A549 treated with RU486 at 1 μM for 4 hours (cell line): ENCODE results near the gene KPNA6. TPM values are rescaled to one million over a fixed set of nuclear protein-coding genes. Genes with fewer than 3 reads are reported as not detected.

Experiments used
- total RNA-seq: library from RNA; stranded (reverse); fragments of 200-300 nt; extraction: Qiagen RNA extraction; gene quantifications from 5 replicates; pipeline ENCODE4 v1.2.3, GENCODE V29; 2022; ENCODE audit warnings: low read depth

The KPNA6 gene
- total RNA-seq, result 15.2 to 18.1 TPM (median 15.7 TPM) in 5 replicates

DNA sequence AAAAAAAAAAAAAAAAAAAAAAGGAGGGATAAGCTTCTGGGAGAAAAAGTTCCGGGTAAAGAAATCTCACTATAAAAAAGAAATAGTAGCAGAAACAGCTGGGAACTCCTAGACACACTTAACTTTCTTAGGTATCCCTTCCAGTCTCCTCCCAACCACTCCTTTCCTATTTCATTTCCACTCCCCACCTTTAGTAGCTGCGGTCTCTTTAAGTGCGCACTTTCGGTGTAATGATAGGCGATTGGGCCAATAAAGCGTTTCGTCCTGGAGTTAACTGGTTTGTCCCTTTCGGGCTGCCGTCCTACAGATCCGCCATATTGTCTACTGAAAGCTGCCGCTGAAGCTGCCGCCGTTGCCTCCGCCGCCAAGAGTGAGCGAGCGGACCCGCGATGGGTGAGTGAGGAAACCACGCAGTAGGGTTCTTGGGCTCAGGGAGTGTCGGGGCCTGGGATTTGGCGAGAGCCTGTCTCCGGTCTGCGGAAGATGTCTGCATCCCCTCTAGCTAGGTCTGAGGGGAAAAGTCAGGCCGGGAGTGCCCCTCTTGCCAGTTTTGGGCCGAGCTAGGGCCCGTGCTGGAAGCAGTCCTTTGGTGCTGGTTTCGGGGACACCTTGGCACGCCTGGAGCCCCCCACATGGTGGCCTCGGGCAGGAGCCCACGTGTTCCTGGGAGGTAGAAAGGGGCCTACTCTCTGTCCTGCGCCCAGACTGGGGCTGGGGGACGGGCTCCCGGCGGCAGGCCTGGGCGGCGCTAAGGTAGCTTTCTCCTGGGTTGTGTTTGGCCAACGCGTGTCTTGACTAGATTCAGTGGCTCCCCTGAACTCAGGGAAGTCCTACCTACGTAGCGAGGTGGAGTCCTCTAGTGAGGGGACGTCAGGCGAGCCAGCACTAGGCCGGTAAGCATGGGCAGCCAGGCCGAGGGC is at the start of gene KPNA6:
TSS of gene KPNA6 (plus strand) at position 315 of the 920 bp plus-strand sequence. CDS start at position 390, 75 bp downstream.

DNA sequence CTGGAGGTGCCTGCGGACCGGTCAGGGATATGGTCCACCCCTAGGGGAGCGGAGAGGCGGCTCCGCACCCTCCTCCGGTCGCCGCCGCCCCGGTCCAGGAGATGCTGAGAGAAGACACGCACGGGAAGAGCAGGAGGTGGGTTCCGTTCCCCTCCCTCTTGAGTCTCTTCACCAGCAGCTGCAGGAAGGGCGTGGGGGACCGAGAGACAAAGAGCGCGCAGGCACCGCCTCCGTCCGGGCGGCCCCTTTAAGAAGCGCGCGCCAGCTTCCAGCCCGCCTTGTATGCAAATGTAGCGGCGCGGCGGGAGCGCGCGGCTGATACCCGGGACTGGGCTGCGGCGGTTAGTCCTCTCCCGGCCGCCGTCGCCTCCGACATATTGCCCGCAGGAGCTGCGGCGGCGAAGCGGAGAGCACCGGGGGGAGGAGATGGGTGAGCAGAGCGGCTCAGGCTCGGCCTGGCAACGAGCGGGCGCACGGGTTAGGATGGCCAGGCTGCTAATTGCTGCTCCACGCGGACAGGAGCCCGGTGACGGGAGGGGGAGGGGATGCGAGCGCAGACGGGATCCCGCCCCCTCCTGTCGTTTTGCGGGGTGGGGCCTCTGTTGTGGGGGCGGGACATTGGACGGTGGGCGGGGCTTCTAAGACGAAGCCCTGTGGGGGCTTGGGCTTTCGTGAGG is 35.1 kb upstream of the KPNA6 start, which contains the start of gene TMEM39B:
TSS of gene TMEM39B (plus strand) at position 318 of the 677 bp plus-strand sequence. CDS start at position 427, 109 bp downstream.

DNA sequence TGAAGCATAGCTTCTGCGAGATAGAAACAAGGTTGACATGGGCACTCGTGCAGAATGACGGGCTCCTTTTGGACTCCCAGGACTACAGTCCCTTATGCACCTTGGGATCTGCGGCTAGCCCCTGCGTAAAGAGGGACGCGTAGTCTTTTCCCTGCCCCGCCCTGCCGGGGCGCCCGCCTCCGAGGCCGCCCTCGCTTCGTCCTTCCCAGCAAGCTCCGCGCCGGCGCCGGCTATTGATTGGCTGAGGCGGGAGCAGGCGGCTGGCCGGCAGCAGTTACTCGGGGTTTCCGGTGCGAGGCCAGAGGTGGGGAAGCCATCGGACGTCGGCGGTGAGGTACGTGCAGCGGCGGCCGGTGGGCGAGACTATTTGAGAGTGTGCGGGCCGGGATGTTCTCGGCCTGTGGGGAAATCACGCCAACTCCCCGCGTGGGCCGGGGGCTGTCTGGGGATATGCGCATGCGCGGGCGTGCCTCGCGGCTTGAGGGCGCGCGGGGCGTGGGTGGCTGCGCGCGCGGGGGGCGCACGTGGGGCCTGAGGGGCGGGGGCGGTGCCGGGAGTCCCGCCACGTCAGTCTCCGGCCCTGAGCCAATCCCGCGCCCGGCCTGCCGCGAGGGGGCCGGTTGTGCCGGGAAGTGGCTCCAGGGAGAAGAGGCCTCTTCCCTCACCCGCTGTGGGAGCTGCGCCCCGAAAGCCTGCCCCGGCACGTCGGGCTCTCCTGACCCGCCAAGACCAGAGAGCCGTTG is 71.8 kb downstream of the KPNA6 start, which contains the start of gene TXLNA:
TSS of gene TXLNA (plus strand) at position 233 of the 743 bp plus-strand sequence. CDS start 671 bp downstream, outside the sequence.

DNA sequence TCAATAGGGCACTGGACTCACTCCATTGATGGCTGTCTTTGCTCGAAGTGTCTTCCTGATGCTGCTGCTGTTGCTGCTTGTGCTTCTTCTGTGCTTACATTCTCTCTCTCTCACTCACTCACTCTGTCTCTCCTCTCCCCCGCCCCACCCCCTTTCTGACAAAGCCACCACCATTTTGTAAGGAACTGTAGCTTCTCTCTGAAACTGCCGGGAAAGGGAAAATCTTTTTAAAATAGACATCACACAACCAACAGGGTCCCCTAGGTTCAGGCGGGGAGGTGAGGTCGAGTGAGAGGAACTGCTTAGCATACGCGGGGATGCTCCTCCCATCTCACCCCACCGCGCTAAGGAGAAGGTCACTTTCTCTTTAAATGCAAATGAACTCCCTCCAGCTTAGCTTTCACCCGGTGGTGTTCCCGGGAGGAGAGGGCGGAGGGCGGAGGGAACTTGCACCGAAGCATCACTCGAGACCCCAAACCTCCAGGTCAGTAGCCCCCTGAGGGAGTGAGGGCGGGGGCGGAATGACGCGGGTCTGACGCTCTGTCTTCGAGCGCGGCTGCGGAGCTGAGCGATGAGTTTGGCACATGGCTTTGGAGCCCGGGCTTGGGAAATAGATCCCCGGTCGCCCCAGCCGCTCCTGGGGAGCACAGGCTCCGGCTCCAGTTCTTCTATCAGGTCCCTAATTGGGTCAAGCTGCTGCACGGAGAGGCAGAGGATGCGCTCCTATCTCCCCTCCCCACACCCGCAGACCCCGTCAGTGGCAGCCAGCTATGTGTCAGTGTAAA is 92.6 kb downstream of the KPNA6 start, which contains the start of gene CCDC28B:
TSS of gene CCDC28B (plus strand) at position 370 of the 785 bp plus-strand sequence. CDS start 1,341 bp downstream, outside the sequence.

DNA sequence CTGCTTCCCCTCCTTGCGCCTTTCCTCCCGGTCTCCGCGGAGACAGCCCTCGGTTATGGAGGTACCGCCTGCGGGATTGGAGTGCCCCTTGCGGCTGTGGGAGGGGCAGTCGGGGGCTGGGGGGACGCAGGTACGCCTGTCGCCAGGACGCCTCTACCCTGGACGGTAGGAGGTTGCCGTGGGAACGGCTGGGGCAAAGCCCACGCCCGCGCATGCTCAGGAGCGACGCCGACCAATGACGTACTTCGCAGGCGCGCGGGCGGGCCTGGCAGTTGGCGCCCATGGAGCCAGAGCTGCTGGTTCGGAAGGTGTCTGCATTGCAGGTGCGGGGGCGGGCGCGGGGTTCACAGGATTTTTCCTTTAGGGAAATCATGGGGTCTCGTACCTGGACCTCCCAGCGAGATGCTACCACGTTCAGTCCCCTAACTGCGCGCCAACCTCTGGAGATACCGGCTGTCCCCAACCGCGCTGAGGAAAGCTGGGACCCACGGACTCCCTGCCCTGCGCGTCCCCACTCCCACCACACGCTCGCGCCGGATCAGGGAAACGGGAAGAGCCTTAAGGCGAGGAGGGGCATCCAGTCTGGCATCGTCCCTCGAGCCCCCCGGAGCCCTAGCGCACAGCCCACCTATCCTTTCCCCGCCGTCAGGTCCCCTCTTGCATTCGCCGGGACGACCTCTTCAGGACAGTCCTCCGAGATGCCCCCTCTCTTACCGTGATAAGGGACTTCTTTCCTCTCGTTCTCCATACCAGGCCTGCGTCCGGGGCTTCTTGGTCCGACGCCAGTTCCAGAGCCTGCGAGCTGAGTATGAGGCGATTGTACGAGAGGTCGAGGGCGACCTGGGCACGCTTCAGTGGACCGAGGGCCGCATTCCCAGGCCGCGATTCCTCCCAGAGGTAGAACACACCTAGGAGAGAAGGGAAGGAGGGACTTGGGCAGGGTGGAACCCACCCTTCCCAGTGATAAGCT is 97.8 kb downstream of the KPNA6 start, which contains the start of gene IQCC:
TSS of gene IQCC (plus strand) at position 271 of the 970 bp plus-strand sequence. CDS start at position 282, 11 bp downstream.

DNA sequence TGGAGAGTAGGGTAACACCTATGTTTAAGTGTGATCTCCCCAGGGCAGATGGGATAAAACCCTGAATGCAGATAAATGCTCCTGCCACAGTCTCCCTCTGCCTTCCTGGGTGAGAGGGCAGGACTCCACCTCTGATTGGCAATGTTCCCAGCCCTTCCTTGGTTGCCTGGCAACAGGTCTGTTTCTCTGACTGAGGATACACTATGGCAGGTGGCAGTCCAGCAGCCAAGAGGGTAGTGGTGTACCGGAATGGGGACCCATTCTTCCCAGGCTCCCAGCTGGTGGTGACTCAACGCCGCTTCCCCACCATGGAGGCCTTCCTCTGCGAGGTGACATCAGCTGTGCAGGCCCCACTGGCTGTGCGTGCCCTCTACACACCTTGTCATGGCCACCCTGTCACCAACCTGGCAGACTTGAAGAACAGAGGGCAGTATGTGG is 101.1 kb downstream of the KPNA6 start, which contains the start of gene DCDC2B:
TSS of gene DCDC2B (plus strand) at position 199 of the 438 bp plus-strand sequence. CDS start at position 204, 5 bp downstream.

DNA sequence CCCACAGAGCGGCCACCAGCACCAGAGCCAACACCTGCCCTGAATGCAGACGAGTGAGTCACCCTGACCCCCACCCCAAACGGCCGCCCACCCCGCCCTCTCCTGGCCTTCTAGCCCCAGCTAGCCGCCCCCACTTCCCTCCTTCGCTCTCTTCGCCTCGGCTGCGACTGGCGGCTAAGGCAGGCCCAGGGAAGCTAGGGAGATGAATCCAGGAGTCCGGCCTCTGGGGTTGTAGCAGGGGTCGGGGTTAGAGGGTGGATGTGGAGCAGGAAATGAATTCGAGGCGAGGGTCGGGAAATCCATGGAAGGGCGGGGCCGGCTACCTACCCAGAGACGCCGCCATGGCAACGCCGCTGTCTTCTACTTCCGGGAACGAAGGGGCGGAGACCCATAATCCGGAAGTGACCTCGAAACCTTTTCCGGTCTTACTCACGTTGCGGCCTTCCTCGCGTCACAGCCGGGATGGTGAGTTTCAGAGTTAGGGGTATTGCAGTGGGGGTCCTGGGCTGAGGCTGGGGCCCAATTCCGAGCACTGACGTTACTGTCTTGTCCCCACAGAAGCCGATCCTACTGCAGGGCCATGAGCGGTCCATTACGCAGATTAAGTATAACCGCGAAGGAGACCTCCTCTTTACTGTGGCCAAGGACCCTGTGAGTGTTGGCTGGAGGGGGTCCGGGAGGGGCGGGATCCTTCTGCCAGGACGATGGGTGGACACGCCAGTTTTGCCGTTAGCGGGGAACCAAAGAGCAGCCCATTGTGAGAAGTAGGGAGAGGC is 114.3 kb downstream of the KPNA6 start, which contains the start of the genes EIF3I and TMEM234:
TSS of gene EIF3I (plus strand) at position 428 of the 776 bp plus-strand sequence. CDS start at position 463, 35 bp downstream.
TSS of gene TMEM234 (minus strand) at position 374 of the 776 bp plus-strand sequence. CDS start at position 343, 31 bp downstream.

Other genes with a start within 250 kb of the KPNA6 start
- 189 to 202 TPM (median 191 TPM) in 5 replicates for gene PTP4A2, start 169.7 kb upstream of the KPNA6 start, total RNA-seq
- 107 to 143 TPM (median 138 TPM) in 5 replicates for gene KHDRBS1, start 94.2 kb upstream of the KPNA6 start, total RNA-seq
- gene TMEM39B, start 35.1 kb upstream of the KPNA6 start, total RNA-seq, result 8.8 to 14.0 TPM (median 11.8 TPM) in 5 replicates
- gene TXLNA, start 71.6 kb downstream of the KPNA6 start, total RNA-seq, result 27.5 to 31.0 TPM (median 28.7 TPM) in 5 replicates
- 1.7 to 3.3 TPM (median 2.5 TPM) in 5 replicates for gene CCDC28B, start 92.5 kb downstream of the KPNA6 start, total RNA-seq
- 1.8 to 2.7 TPM (median 2.1 TPM) in 5 replicates for gene IQCC, start 97.6 kb downstream of the KPNA6 start, total RNA-seq
- not detected in 5 replicates for gene DCDC2B, start 101.0 kb downstream of the KPNA6 start, total RNA-seq
- 6.8 to 10.1 TPM (median 9.9 TPM) in 5 replicates for gene TMEM234, start 114.3 kb downstream of the KPNA6 start, total RNA-seq
- gene EIF3I, start 114.4 kb downstream of the KPNA6 start, total RNA-seq, result 266 to 315 TPM (median 278 TPM) in 5 replicates
- gene FAM167B, start 139.2 kb downstream of the KPNA6 start, total RNA-seq, result 0.29 to 0.57 TPM (median 0.48 TPM) in 4 of 5 replicates, not detected in the other
- 0.05 to 0.08 TPM in 2 of 5 replicates, not detected in the others for gene LCK, start 143.2 kb downstream of the KPNA6 start, total RNA-seq
- gene HDAC1, start 184.0 kb downstream of the KPNA6 start, total RNA-seq, result 53.1 to 62.9 TPM (median 57.7 TPM) in 5 replicates
- 63.0 to 80.9 TPM (median 71.6 TPM) in 5 replicates for gene MARCKSL1, start 228.2 kb downstream of the KPNA6 start, total RNA-seq